DOHH2 (cell line): Measurements from ENCODE around the gene ZBTB7A.

Source experiments
- H3F3A ChIP-seq: fragments of 200-600 bp; sonication (generic), shearing (Covaris generic); 2 replicates; pipeline ENCODE4 v1.6.0; 2016; ENCODE audit warnings: antibody characterized with exemption, mild to moderate bottlenecking; ENCODE audit not compliant: control insufficient read depth, insufficient read depth
- H3K27ac ChIP-seq: fragments of 200-600 bp; sonication (generic); 2 replicates; pipeline ENCODE4 v1.5.1; 2014; ENCODE audit warnings: low read depth, mild to moderate bottlenecking, low read length, moderate library complexity
- H3K27me3 ChIP-seq: fragments of 200-600 bp; sonication (generic); 2 replicates; pipeline ENCODE4 v1.6.1; 2014; ENCODE audit warnings: mild to moderate bottlenecking, low read length, mixed read lengths; ENCODE audit not compliant: control insufficient read depth
- H3K36me3 ChIP-seq: fragments of 200-600 bp; sonication (generic); 2 replicates; pipeline ENCODE4 v1.6.1; 2014; ENCODE audit warnings: mild to moderate bottlenecking, low read length, moderate library complexity, mixed read lengths; ENCODE audit not compliant: control insufficient read depth
- H3K4me1 ChIP-seq: fragments of 200-600 bp; sonication (generic); 2 replicates; pipeline ENCODE4 v1.6.1; 2014; ENCODE audit warnings: mild to moderate bottlenecking, low read length, mixed read lengths; ENCODE audit not compliant: control insufficient read depth
- H3K4me2 ChIP-seq: fragments of 200-600 bp; sonication (generic); 2 replicates; pipeline ENCODE4 v1.6.0; 2014; ENCODE audit warnings: mild to moderate bottlenecking, low read length, moderate library complexity
- H3K4me3 ChIP-seq: fragments of 200-600 bp; sonication (generic); 2 replicates; pipeline ENCODE4 v1.5.1; 2014; ENCODE audit warnings: mild to moderate bottlenecking, low read length, mixed read lengths
- H3K79me2 ChIP-seq: fragments of 200-600 bp; sonication (generic); 2 replicates; pipeline ENCODE4 v1.6.1; 2014; ENCODE audit warnings: mild to moderate bottlenecking, low read length, mixed read lengths; ENCODE audit not compliant: control insufficient read depth
- H3K9me2 ChIP-seq: fragments of 200-600 bp; sonication (generic); replicated peaks from 2 replicates; pipeline ENCODE4 v1.6.1; 2014; ENCODE audit warnings: mild to moderate bottlenecking, low read length, mixed read lengths; ENCODE audit not compliant: control insufficient read depth
- H3K9me3 ChIP-seq: fragments of 200-600 bp; sonication (generic); 2 replicates; pipeline ENCODE4 v1.6.1; 2014; ENCODE audit warnings: antibody characterized with exemption, low read length, mixed read lengths; ENCODE audit not compliant: control insufficient read depth, insufficient read depth
- H4K20me1 ChIP-seq: fragments of 200-600 bp; sonication (generic); 2 replicates; pipeline ENCODE4 v1.6.0; 2014; ENCODE audit warnings: low read depth, mild to moderate bottlenecking, antibody characterized with exemption, low read length, moderate library complexity; ENCODE audit not compliant: control insufficient read depth, insufficient read depth
- EZH2phosphoT487 ChIP-seq: fragments of 200-600 bp; sonication (generic); IDR thresholded peaks from 2 replicates; pipeline ENCODE4 v1.6.1; 2017; ENCODE audit warnings: borderline replicate concordance, mild to moderate bottlenecking, antibody characterized with exemption, low read length, moderate library complexity, mixed read lengths
- TF ChIP-seq, protein P1 (sequence below): fragments of 200-600 bp; sonication (generic); IDR thresholded peaks from one replicate; pipeline ENCODE4 v1.5.1; 2014; ENCODE audit warnings: antibody characterized with exemption, mild to moderate bottlenecking, low read depth, low read length; ENCODE audit not compliant: poor library complexity, severe bottlenecking

Gene ZBTB7A

GRCh38 chr19:4114181-4114580 lies 47.5 kb upstream of the ZBTB7A start:
- TF ChIP-seq, protein P1, sequence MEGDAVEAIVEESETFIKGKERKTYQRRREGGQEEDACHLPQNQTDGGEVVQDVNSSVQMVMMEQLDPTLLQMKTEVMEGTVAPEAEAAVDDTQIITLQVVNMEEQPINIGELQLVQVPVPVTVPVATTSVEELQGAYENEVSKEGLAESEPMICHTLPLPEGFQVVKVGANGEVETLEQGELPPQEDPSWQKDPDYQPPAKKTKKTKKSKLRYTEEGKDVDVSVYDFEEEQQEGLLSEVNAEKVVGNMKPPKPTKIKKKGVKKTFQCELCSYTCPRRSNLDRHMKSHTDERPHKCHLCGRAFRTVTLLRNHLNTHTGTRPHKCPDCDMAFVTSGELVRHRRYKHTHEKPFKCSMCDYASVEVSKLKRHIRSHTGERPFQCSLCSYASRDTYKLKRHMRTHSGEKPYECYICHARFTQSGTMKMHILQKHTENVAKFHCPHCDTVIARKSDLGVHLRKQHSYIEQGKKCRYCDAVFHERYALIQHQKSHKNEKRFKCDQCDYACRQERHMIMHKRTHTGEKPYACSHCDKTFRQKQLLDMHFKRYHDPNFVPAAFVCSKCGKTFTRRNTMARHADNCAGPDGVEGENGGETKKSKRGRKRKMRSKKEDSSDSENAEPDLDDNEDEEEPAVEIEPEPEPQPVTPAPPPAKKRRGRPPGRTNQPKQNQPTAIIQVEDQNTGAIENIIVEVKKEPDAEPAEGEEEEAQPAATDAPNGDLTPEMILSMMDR: no peak
- TF ChIP-seq EZH2phosphoT487: no peak
- no peaks in the 10 kb centered on the region for H3K9me2 ChIP-seq
- H3K27me3 ChIP-seq: no peaks in the 10 kb centered on the region
- H3F3A ChIP-seq: peaks cover 18% of the 10 kb centered on the region
- peaks cover 75% of the 10 kb centered on the region for H3K36me3 ChIP-seq
- H3K4me1 ChIP-seq: peaks cover 61% of the 10 kb centered on the region
- H3K4me3 ChIP-seq: 0 out of 2 replicates have a peak overlapping the region, but pooled peaks have one; percentile 27
- no peaks in the 10 kb centered on the region for H3K9me3 ChIP-seq
- peak overlapping the region; percentile 97 for H3K4me2 ChIP-seq
- peaks cover 3% of the 10 kb centered on the region; the same call in 1 of the 2 replicates for H4K20me1 ChIP-seq
- peak overlapping the region; percentile 71 for H3K27ac ChIP-seq
- H3K79me2 ChIP-seq: peaks cover 49% of the 10 kb centered on the region

GRCh38 chr19:4113398-4114088 lies 46.8 kb upstream of the ZBTB7A start:
- Histone ChIP-seq H3K4me1 (peaks cover 68% of the 10 kb centered on the region), H3K27me3 (no peaks in the 10 kb centered on the region), H3K36me3 (peaks cover 77% of the 10 kb centered on the region), H3K9me3 (no peaks in the 10 kb centered on the region), H4K20me1 (peaks cover 3% of the 10 kb centered on the region; the same call in 1 of the 2 replicates), H3F3A (peaks cover 22% of the 10 kb centered on the region), H3K4me3 (no peak overlapping the region), H3K79me2 (peaks cover 45% of the 10 kb centered on the region), H3K4me2 (no peak overlapping the region), H3K9me2 (no peaks in the 10 kb centered on the region), H3K27ac (no peak overlapping the region)
- no peak for TF ChIP-seq EZH2phosphoT487
- TF ChIP-seq, protein P1: no peak

DNA sequence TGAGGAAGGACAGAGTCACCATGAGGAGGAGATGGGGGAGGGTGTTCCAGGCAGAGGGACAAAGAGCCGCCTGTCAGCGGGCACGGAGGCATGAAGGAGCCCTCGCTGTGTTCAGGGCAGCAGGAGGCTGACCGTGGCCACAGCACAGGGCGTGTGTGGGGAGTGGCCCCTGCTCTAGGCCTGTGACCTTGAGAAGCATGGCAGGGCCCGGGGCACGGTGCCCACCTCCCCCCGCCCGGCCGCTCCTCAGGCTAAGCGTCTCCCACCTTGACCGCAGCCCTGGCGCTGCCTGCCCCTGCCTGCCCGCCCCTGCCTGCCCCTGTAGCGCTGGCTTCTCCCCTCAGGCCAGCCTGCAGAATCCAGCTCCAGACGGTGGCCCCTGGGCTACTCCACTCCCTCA lies 45.7 kb upstream of the ZBTB7A start:
- TF ChIP-seq EZH2phosphoT487: no peak
- TF ChIP-seq, protein P1: no peak
- Histone ChIP-seq H3F3A (peaks cover 25% of the 10 kb centered on the region), H3K9me2 (no peaks in the 10 kb centered on the region), H3K36me3 (peaks cover 83% of the 10 kb centered on the region), H3K9me3 (no peaks in the 10 kb centered on the region), H3K4me1 (peaks cover 70% of the 10 kb centered on the region), H3K27me3 (no peaks in the 10 kb centered on the region), H3K79me2 (peaks cover 40% of the 10 kb centered on the region), H3K27ac (no peak overlapping the region), H3K4me2 (no peak overlapping the region), H3K4me3 (no peak overlapping the region), H4K20me1 (peaks cover 3% of the 10 kb centered on the region; the same call in 1 of the 2 replicates)
